ENCODE results near the gene EIF4A2. TPM values are rescaled to one million over a fixed set of nuclear protein-coding genes. Genes with fewer than 3 reads are reported as not detected.

EIF4A2 gene
- total and polyA plus RNA-seq, 5 donors from 2014 or later = 203 to 900 (median 251) TPM

DNA sequence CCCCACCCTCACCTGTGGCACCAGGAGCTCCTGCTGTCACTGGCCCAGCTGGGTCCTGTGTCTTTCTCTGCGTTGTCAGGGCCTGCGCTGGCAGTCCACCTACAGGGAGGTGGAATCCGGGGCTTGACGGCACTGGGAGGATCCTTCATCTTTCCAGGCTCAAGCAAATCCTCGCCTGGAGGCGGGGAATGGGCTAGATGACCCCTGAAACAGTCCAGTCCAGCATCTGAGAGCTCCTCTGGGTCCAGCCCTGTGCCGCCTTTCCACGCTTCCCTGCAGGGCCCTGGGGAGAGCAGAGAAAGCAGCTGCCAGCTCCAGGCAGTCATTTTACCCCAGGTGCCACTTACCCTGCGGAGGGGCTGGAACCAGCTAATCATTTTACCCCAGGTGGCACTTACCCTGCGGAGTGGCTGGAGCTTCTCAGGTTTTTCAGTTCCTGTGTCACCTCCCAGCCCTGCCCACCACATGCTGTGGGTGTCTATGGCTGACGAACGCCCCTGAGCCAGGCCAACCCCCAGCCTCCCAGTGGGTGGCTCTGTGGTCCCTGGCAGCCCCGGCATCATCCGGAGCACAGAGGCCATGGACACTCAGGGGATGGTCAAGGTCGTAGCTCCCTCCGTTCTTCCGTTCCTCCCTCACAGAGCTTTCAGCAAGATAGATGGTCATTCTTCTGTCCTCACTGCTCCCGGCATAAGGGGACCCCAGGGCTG lies 41.2 kb downstream of the EIF4A2 start:
- Histone ChIP-seq H3K9me3 (ENCODE audit: control insufficient read depth in 2 of 2, low read length in 2 of 2) (no peaks in the 10 kb centered on the region), H3K36me3 (ENCODE audit: control insufficient read depth, insufficient read depth, low read length) (no peaks in the 10 kb centered on the region), H3K4me3 (ENCODE audit: low read depth, low read length) (no peak overlapping the region), H3K27ac (ENCODE audit: insufficient read depth, low read length, poor library complexity, severe bottlenecking) (no peak overlapping the region), H3K4me1 (ENCODE audit: control insufficient read depth, insufficient read depth, low read length, poor library complexity, severe bottlenecking) (peaks cover 24% of the 10 kb centered on the region), H3K27me3 (ENCODE audit: control insufficient read depth, insufficient read depth, low read length) (peaks cover 21% of the 10 kb centered on the region)
- Mint-ChIP-seq H3K4me1 (peaks cover 0 to 19% (median 10%) of the 10 kb centered on the region in 4 donors), H3K4me3 (peak overlapping the region in 2 of 4 donors; percentile 68 to 76), H3K36me3 (no peaks in the 10 kb centered on the region), H3K9me3 (peaks cover 0 to 1% (median 0%) of the 10 kb centered on the region in 7 donors), H3K27me3 (peaks cover 39% of the 10 kb centered on the region), H3K27ac (peak overlapping the region in 1 of 3 donors; percentile 79)
- ATAC-seq (ENCODE audit: low read depth in 2 of 2) (no peak), DNase-seq (no peak)

DNA sequence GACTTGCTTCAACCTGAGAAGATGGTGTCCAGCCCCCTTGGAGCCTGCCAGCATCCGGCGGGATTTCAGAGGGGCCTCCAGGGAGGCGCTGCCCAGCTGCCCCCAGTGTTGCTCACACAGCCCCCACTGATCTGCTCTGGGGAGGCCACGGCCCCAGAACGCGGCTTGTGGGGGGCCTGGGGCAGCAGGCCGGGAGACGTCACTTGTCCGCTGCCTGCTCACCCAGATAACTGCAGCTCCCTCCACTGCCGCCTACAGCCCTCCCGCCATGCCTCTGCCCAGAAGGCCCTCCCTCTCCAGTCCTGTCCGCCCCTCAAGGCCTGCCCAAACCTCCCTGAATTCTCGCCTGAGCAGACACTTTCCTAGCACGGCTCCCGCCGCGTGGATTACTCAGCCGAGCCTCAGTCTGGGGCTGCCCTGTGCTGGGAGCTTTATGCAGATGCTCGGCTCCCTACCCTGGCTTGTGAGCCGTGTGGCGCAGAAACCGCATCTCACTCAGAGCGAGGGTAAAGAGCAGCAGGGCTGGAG lies 42.0 kb downstream of the EIF4A2 start:
- peaks cover 0 to 1% (median 0%) of the 10 kb centered on the region in 7 donors for H3K9me3 Mint-ChIP-seq
- peaks cover 24% of the 10 kb centered on the region for H3K4me1 ChIP-seq (ENCODE audit: control insufficient read depth, insufficient read depth, low read length, poor library complexity, severe bottlenecking)
- H3K4me1 Mint-ChIP-seq = peaks cover 0 to 19% (median 10%) of the 10 kb centered on the region in 4 donors
- peak overlapping the region in 1 of 3 donors; percentile 79 for H3K27ac Mint-ChIP-seq
- DNase-seq (peak in 1 of 3 donors; percentile 22), ATAC-seq (ENCODE audit: low read depth in 2 of 2) (no peak)
- no peaks in the 10 kb centered on the region for H3K9me3 ChIP-seq (ENCODE audit: control insufficient read depth in 2 of 2, low read length in 2 of 2)
- H3K36me3 ChIP-seq (ENCODE audit: control insufficient read depth, insufficient read depth, low read length) = no peaks in the 10 kb centered on the region
- peaks cover 29% of the 10 kb centered on the region for H3K27me3 ChIP-seq (ENCODE audit: control insufficient read depth, insufficient read depth, low read length)
- peaks cover 47% of the 10 kb centered on the region for H3K27me3 Mint-ChIP-seq
- H3K36me3 Mint-ChIP-seq = no peaks in the 10 kb centered on the region
- H3K4me3 ChIP-seq (ENCODE audit: low read depth, low read length) = no peak overlapping the region
- no peak overlapping the region for H3K27ac ChIP-seq (ENCODE audit: insufficient read depth, low read length, poor library complexity, severe bottlenecking)
- peak overlapping the region; percentile 68 to 85 (median 72) for H3K4me3 Mint-ChIP-seq

DNA sequence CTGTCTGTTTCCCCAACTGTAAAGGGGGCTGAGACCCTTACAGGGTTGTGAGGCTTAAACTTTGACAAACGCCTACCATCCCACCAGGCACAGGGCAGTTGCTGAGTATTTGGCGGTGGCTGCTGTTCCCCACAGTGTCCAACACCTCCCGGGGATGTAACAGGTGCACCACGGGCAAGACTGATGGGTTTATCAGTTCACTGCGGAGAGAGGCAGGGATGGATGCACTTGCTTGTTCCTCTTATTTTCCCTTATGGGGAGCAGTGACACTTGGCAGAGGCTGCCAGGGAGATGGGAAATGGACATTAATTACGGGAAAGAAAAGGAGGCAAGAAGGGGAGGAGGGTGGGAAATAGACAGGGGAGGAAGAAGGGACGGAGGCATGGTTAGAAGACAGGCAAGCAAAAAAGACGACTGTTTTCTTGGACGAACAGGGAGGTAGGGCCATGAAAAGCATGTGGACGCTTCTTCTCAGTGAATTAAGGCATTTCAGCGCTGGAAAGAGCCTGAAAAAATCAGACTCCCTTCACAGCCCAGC lies 42.6 kb downstream of the EIF4A2 start:
- H3K36me3 Mint-ChIP-seq = no peaks in the 10 kb centered on the region
- Histone ChIP-seq H3K4me3 (ENCODE audit: low read depth, low read length) (no peak overlapping the region), H3K36me3 (ENCODE audit: control insufficient read depth, insufficient read depth, low read length) (no peaks in the 10 kb centered on the region), H3K27me3 (ENCODE audit: control insufficient read depth, insufficient read depth, low read length) (peaks cover 34% of the 10 kb centered on the region), H3K27ac (ENCODE audit: insufficient read depth, low read length, poor library complexity, severe bottlenecking) (no peak overlapping the region), H3K4me1 (ENCODE audit: control insufficient read depth, insufficient read depth, low read length, poor library complexity, severe bottlenecking) (peaks cover 24% of the 10 kb centered on the region), H3K9me3 (ENCODE audit: control insufficient read depth in 2 of 2, low read length in 2 of 2) (no peaks in the 10 kb centered on the region)
- peaks cover 0 to 1% (median 0%) of the 10 kb centered on the region in 7 donors for H3K9me3 Mint-ChIP-seq
- peaks cover 53% of the 10 kb centered on the region for H3K27me3 Mint-ChIP-seq
- no peak for DNase-seq
- H3K27ac Mint-ChIP-seq = no peak overlapping the region
- H3K4me1 Mint-ChIP-seq = peaks cover 0 to 19% (median 10%) of the 10 kb centered on the region in 4 donors
- no peak for ATAC-seq (ENCODE audit: low read depth in 2 of 2)
- peak overlapping the region; percentile 68 to 89 (median 80) for H3K4me3 Mint-ChIP-seq

DNA sequence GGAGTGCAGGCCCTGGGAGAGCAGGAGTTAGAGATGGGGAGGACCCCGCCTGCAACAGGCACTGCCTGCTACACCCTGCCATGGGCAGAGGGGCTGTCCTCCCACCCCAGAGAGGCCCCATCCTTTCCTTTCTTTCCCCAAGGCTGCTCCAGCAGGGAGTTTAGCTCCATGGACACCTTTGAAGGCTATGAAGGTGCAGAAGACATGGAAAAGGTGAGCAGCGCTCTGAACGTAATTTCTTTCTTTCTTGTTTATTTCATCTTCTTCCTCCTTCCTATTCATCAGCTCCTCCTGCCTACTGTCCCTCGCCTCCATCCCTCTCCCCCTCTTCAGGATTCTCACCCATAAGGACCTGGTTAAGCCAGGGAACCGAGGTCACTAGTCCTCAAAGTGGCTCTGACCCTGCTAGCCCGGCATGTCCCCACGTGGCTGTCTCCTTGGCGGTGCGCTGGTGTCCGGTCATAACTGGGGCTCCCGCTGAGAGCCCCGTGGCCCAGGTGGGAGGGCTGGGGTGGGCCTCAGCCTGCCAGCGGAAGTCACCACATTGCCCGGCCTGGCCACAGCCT lies 43.1 kb downstream of the EIF4A2 start:
- H3K36me3 Mint-ChIP-seq = no peaks in the 10 kb centered on the region
- no peak overlapping the region for H3K27ac ChIP-seq (ENCODE audit: insufficient read depth, low read length, poor library complexity, severe bottlenecking)
- peaks cover 56% of the 10 kb centered on the region for H3K27me3 Mint-ChIP-seq
- peak overlapping the region; percentile 68 to 89 (median 80) for H3K4me3 Mint-ChIP-seq
- ATAC-seq (ENCODE audit: low read depth in 2 of 2) (no peak), DNase-seq (peak in 1 of 3 donors; percentile 12)
- H3K27me3 ChIP-seq (ENCODE audit: control insufficient read depth, insufficient read depth, low read length) = peaks cover 37% of the 10 kb centered on the region
- peak overlapping the region; percentile 43 for H3K4me3 ChIP-seq (ENCODE audit: low read depth, low read length)
- peaks cover 0 to 19% (median 10%) of the 10 kb centered on the region in 4 donors for H3K4me1 Mint-ChIP-seq
- H3K36me3 ChIP-seq (ENCODE audit: control insufficient read depth, insufficient read depth, low read length) = no peaks in the 10 kb centered on the region
- H3K4me1 ChIP-seq (ENCODE audit: control insufficient read depth, insufficient read depth, low read length, poor library complexity, severe bottlenecking) = peaks cover 24% of the 10 kb centered on the region
- H3K9me3 ChIP-seq (ENCODE audit: control insufficient read depth in 2 of 2, low read length in 2 of 2) = no peaks in the 10 kb centered on the region
- H3K9me3 Mint-ChIP-seq = peaks cover 0 to 1% (median 0%) of the 10 kb centered on the region in 7 donors
- H3K27ac Mint-ChIP-seq = peak overlapping the region in 2 of 3 donors; percentile 38 to 72

DNA sequence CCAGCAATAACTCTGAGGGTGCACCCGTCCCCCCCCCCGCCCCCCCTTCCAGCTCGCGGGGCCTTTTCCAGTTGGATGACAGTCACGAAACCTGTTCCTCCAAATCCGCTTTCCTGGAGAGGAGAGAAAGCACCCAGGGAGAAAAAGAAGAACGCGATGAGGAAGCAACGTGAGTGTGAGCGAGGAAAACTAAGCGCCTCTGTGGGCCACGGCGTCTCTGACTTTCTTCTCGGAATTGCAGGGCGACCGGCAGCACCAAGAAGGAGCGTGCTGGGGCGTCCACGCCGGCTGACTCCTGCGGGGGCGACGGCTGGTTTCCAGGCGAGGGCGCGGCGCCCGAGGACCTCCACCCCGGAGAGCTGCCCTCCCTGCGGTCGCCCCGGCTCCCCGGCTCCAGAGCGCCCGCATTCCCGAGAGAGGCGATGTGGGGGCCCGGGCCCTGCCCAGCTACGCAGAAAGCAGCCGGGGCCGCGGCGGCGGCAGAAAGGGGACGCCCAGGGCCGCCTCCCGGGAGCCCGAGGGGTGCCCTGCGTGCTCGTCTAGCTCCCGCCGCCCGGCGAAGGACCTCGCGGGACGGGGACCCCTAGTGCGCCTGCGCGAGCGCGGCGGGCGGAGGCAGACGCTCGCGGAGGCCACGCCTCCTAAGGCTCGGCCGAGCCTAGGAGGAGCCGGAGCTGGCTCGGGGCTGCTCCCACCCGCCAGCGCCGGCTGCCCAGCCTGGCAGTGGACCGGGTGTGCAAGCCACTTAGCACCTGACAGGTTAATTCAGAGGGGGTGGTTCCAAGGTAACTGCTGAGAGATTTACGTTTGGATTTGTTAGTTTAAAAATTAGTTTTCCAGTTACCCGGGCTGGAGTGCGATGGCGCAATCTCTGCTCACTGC lies 43.8 kb downstream of the EIF4A2 start:
- peak; percentile 91 for ATAC-seq (ENCODE audit: low read depth in 2 of 2)
- Mint-ChIP-seq H3K27me3 (peaks cover 60% of the 10 kb centered on the region), H3K4me1 (peaks cover 0 to 17% (median 10%) of the 10 kb centered on the region in 4 donors), H3K27ac (no peak overlapping the region), H3K36me3 (no peaks in the 10 kb centered on the region), H3K4me3 (peak overlapping the region; percentile 63 to 85 (median 74)), H3K9me3 (peaks cover 0 to 2% (median 0%) of the 10 kb centered on the region in 7 donors)
- DNase-seq = peak; percentile 81 to 89 (median 86)
- Histone ChIP-seq H3K4me1 (ENCODE audit: control insufficient read depth, insufficient read depth, low read length, poor library complexity, severe bottlenecking) (peaks cover 24% of the 10 kb centered on the region), H3K9me3 (ENCODE audit: control insufficient read depth in 2 of 2, low read length in 2 of 2) (no peaks in the 10 kb centered on the region), H3K27ac (ENCODE audit: insufficient read depth, low read length, poor library complexity, severe bottlenecking) (no peak overlapping the region), H3K36me3 (ENCODE audit: control insufficient read depth, insufficient read depth, low read length) (no peaks in the 10 kb centered on the region), H3K4me3 (ENCODE audit: low read depth, low read length) (peak overlapping the region; percentile 55), H3K27me3 (ENCODE audit: control insufficient read depth, insufficient read depth, low read length) (peaks cover 42% of the 10 kb centered on the region)

DNA sequence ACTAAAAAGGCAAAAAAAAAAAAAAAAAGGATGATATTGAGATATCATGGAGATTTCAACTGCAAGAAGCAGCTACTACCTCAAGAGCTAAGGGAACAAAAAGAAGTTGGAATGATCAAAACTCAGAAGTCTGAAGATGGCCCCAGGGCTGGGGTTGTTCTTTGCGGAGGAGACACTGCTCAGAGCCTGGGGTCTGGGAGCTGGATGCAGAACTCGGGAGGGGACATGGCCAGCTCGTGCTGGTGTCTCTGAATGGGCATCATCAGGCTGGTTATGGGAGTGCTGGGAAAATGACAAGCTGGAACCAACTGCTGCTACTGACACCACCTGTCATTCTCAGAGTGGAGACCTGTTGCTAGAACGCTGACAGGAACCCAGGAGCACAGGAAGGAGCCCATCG lies 45.0 kb downstream of the EIF4A2 start:
- H3K27ac Mint-ChIP-seq = no peak overlapping the region
- H3K27ac ChIP-seq (ENCODE audit: insufficient read depth, low read length, poor library complexity, severe bottlenecking) = no peak overlapping the region
- peaks cover 46% of the 10 kb centered on the region for H3K27me3 ChIP-seq (ENCODE audit: control insufficient read depth, insufficient read depth, low read length)
- peaks cover 24% of the 10 kb centered on the region for H3K4me1 ChIP-seq (ENCODE audit: control insufficient read depth, insufficient read depth, low read length, poor library complexity, severe bottlenecking)
- H3K4me3 Mint-ChIP-seq = peak overlapping the region in 2 of 4 donors; percentile 29 to 66
- peaks cover 0 to 2% (median 0%) of the 10 kb centered on the region in 7 donors for H3K9me3 Mint-ChIP-seq
- no peaks in the 10 kb centered on the region for H3K36me3 ChIP-seq (ENCODE audit: control insufficient read depth, insufficient read depth, low read length)
- H3K9me3 ChIP-seq (ENCODE audit: control insufficient read depth in 2 of 2, low read length in 2 of 2) = no peaks in the 10 kb centered on the region
- no peak overlapping the region for H3K4me3 ChIP-seq (ENCODE audit: low read depth, low read length)
- H3K36me3 Mint-ChIP-seq = no peaks in the 10 kb centered on the region
- peaks cover 0 to 17% (median 10%) of the 10 kb centered on the region in 4 donors for H3K4me1 Mint-ChIP-seq
- no peak for ATAC-seq (ENCODE audit: low read depth in 2 of 2)
- H3K27me3 Mint-ChIP-seq = peaks cover 63% of the 10 kb centered on the region
- no peak for DNase-seq

DNA sequence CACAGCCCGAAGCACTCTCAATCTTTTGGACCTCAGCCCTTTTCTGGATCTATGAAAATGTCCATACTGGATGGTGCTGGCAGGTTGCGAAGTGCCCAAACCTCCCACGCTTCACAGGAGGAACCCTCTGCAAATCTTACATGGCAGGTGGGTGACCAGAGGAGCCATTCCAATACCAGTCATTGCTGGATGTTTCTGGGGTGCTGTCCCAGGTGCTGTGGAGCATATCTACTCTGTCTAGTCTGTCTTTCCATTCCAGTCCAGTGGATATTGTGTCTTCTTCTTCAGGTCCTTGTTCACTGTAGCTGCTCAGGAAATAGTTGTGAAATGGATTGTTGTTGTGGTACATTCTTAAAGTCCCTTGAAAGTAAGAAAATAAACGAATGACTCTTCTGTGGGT lies 48.4 kb downstream of the EIF4A2 start:
- H3K9me3 ChIP-seq (ENCODE audit: control insufficient read depth in 2 of 2, low read length in 2 of 2) = no peaks in the 10 kb centered on the region
- H3K27ac Mint-ChIP-seq = no peak overlapping the region
- H3K27ac ChIP-seq (ENCODE audit: insufficient read depth, low read length, poor library complexity, severe bottlenecking) = no peak overlapping the region
- DNase-seq = no peak
- H3K4me3 Mint-ChIP-seq = no peak overlapping the region
- ATAC-seq (ENCODE audit: low read depth in 2 of 2) = no peak
- no peaks in the 10 kb centered on the region for H3K36me3 ChIP-seq (ENCODE audit: control insufficient read depth, insufficient read depth, low read length)
- H3K27me3 Mint-ChIP-seq = peaks cover 57% of the 10 kb centered on the region
- H3K27me3 ChIP-seq (ENCODE audit: control insufficient read depth, insufficient read depth, low read length) = peaks cover 40% of the 10 kb centered on the region
- no peak overlapping the region for H3K4me3 ChIP-seq (ENCODE audit: low read depth, low read length)
- no peaks in the 10 kb centered on the region for H3K36me3 Mint-ChIP-seq
- peaks cover 0 to 3% (median 0%) of the 10 kb centered on the region in 7 donors for H3K9me3 Mint-ChIP-seq
- H3K4me1 Mint-ChIP-seq = peaks cover 0 to 6% (median 4%) of the 10 kb centered on the region in 4 donors
- peaks cover 12% of the 10 kb centered on the region for H3K4me1 ChIP-seq (ENCODE audit: control insufficient read depth, insufficient read depth, low read length, poor library complexity, severe bottlenecking)
